HCT116 (cell line): Measurements from ENCODE around the gene SLC25A21. TPM values are rescaled to one million over a fixed set of nuclear protein-coding genes. Genes with fewer than 3 reads are reported as not detected.

Experiments
- ATAC-seq: fragments of 200-7000 bp; cut with Tn5 transposase; 2 replicates; pipeline ENCODE4 v1.9.1; 2020; ENCODE audit warnings: mild to moderate bottlenecking, moderate library complexity
- BruUV-seq: library from RNA; stranded (reverse); fragments of 400-500 nt; replicated peaks from 2 replicates; lab custom pipeline; 2021; lab: Mats Ljungman, UMichigan
- CTCF ChIA-PET: fragments of 300-600 bp; sonication (Branson Sonifier 250); formaldehyde crosslinking; loops from one replicate; lab custom pipeline; 2021; ENCODE audit warnings: antibody characterized with exemption; lab: Charles Lee
- POLR2A ChIA-PET: fragments of 300-600, 350-600 bp; sonication (Branson Sonifier 250); formaldehyde crosslinking; loops from one replicate; lab custom pipeline; 2021; ENCODE audit warnings: antibody characterized with exemption; lab: Charles Lee
- RAD21 ChIA-PET, 2 experiments: fragments of 300-600 bp; sonication (Branson Sonifier 250); formaldehyde crosslinking; loops; one replicate each; lab custom pipeline; 2023; ENCODE audit warnings: low total read pairs in 2 of 2; ENCODE audit not compliant: uncharacterized antibody in 2 of 2, unreplicated experiment in 2 of 2, low non-redundant PET in 1 of 2; lab: Charles Lee
- DNase-seq: peaks from one replicate; pipeline ENCODE4 v3.0.0-alpha.2; 2010; ENCODE audit warnings: low read depth, low spot score
- H2AFZ ChIP-seq: fragments of 200-600 bp; shearing (Covaris generic), sonication (generic); 2 replicates; pipeline ENCODE4 v1.6.1; 2017; ENCODE audit warnings: low read depth, mixed run types, mixed read lengths, antibody characterized with exemption, low read length; ENCODE audit not compliant: poor library complexity, severe bottlenecking
- H3K27ac ChIP-seq: 2 replicates; pipeline ENCODE4 v1.5.1; 2012; ENCODE audit warnings: low read depth, low read length
- H3K27me3 ChIP-seq: fragments of 200-600 bp; sonication (generic); 2 replicates; pipeline ENCODE4 v1.6.1; 2016; ENCODE audit warnings: mixed run types, low read length, mixed read lengths; ENCODE audit not compliant: insufficient read depth
- H3K36me3 ChIP-seq, 2 experiments: fragments of 200-500 bp in 1 of 2; fragments of 200-600 bp in 1 of 2; sonication (Bioruptor generic) in 1 of 2; sonication (generic) in 1 of 2; 2 replicates each; pipeline versions ENCODE4 v1.5.1 to v1.6.1; 2014 to 2016; ENCODE audit warnings: low read length in 2 of 2, inconsistent platforms in 1 of 2, mixed read lengths in 1 of 2, mixed run types in 1 of 2; ENCODE audit not compliant: insufficient read depth in 2 of 2, control insufficient read depth in 1 of 2
- H3K4me1 ChIP-seq, 2 experiments: fragments of 200-600 bp in 1 of 2; sonication (generic) in 1 of 2; 2 replicates each; pipeline versions ENCODE4 v1.5.1 to v1.6.1; 2012 to 2017; ENCODE audit warnings: low read length in 2 of 2, inconsistent platforms in 1 of 2, mild to moderate bottlenecking in 1 of 2, mixed read lengths in 1 of 2, mixed run types in 1 of 2, moderate library complexity in 1 of 2; ENCODE audit not compliant: insufficient read depth in 2 of 2, control insufficient read depth in 1 of 2
- H3K4me2 ChIP-seq: fragments of 200-600 bp; sonication (generic); 2 replicates; pipeline ENCODE4 v1.6.1; 2017; ENCODE audit warnings: mixed run types, low read length, mixed read lengths
- H3K4me3 ChIP-seq, 2 experiments: fragments of 200-600 bp in 1 of 2; sonication (generic) in 1 of 2; replicated peaks in 1 of 2; 2 replicates each; pipeline ENCODE4 v1.5.1; 2011 to 2016; ENCODE audit warnings: low read length in 2 of 2, control low read depth in 1 of 2, low read depth in 1 of 2, mild to moderate bottlenecking in 1 of 2, mixed read lengths in 1 of 2, mixed run types in 1 of 2
- H3K79me2 ChIP-seq: fragments of 200-600 bp; sonication (generic); 2 replicates; pipeline ENCODE4 v1.6.1; 2017; ENCODE audit warnings: mild to moderate bottlenecking, mixed run types, low read length, moderate library complexity, mixed read lengths; ENCODE audit not compliant: insufficient read depth
- H3K9ac ChIP-seq: fragments of 200-600 bp; sonication (generic); 2 replicates; pipeline ENCODE4 v1.6.1; 2016; ENCODE audit warnings: low read length, mixed read lengths
- H3K9me2 ChIP-seq: fragments of 200-600 bp; sonication (generic), shearing (Covaris generic); 2 replicates; pipeline ENCODE4 v1.6.1; 2017; ENCODE audit warnings: mixed run types, mild to moderate bottlenecking, moderate library complexity; ENCODE audit not compliant: insufficient read depth
- H3K9me3 ChIP-seq, 2 experiments: fragments of 200-500 bp in 1 of 2; fragments of 200-600 bp in 1 of 2; sonication (Bioruptor generic) in 1 of 2; sonication (generic) in 1 of 2; 2 replicates each; pipeline ENCODE4 v1.6.1; 2014 to 2017; ENCODE audit warnings: low read length in 2 of 2, mixed read lengths in 2 of 2, inconsistent platforms in 1 of 2, low read depth in 1 of 2, mild to moderate bottlenecking in 1 of 2, mixed run types in 1 of 2, moderate library complexity in 1 of 2; ENCODE audit not compliant: control insufficient read depth in 1 of 2, insufficient read depth in 1 of 2
- H4K20me1 ChIP-seq: fragments of 200-600 bp; sonication (generic), shearing (Covaris generic); 2 replicates; pipeline ENCODE4 v1.6.1; 2017; ENCODE audit warnings: mixed run types, mild to moderate bottlenecking, moderate library complexity; ENCODE audit not compliant: insufficient read depth
- CEBPB ChIP-seq: IDR thresholded peaks from 2 replicates; pipeline ENCODE4 v1.6.1; 2012; ENCODE audit warnings: low read depth
- EGR1 ChIP-seq: IDR thresholded peaks from 2 replicates; pipeline ENCODE4 v1.6.1; 2012; ENCODE audit warnings: low read depth
- ELF1 ChIP-seq: IDR thresholded peaks from 2 replicates; pipeline ENCODE4 v1.6.1; 2012; ENCODE audit warnings: low read depth, borderline replicate concordance
- FOSL1 ChIP-seq: IDR thresholded peaks from 2 replicates; pipeline ENCODE4 v1.6.1; 2012; ENCODE audit warnings: low read depth
- JUND ChIP-seq: IDR thresholded peaks from 2 replicates; pipeline ENCODE4 v1.6.1; 2012
- RAD21 ChIP-seq: IDR thresholded peaks from 2 replicates; pipeline ENCODE4 v1.6.1; 2012; ENCODE audit warnings: low read depth, mild to moderate bottlenecking
- SP1 ChIP-seq: IDR thresholded peaks from 2 replicates; pipeline ENCODE4 v1.6.1; 2012; ENCODE audit warnings: low read depth
- YY1 ChIP-seq: IDR thresholded peaks from 2 replicates; pipeline ENCODE4 v1.6.1; 2011; ENCODE audit warnings: low read length, low read depth, moderate library complexity, mild to moderate bottlenecking; ENCODE audit not compliant: insufficient replicate concordance; ENCODE audit errors: extremely low read depth
- ZFX ChIP-seq: fragments of 450-650 bp; IDR thresholded peaks from 2 replicates; pipeline ENCODE4 v1.6.1; 2017
- ZNF274 ChIP-seq: fragments of 200-500 bp; sonication (Bioruptor generic); IDR thresholded peaks from 2 replicates; pipeline ENCODE4 v1.6.1; 2014; ENCODE audit warnings: mild to moderate bottlenecking, low read depth, low read length, inconsistent platforms
- intact Hi-C: fragments of 100-400 bp; cut with micrococcal nuclease; formaldehyde crosslinking; loops from 2 replicates; pipeline ENCODE4 v1.10.0; 2022
- total RNA-seq: library from RNA; stranded (reverse); gene quantifications from one replicate; pipeline ENCODE4 v1.2.1, GENCODE V29; 2021; ENCODE audit not compliant: unreplicated experiment

The SLC25A21 gene
- total RNA-seq, 1 experiment from 2014 or later = 3.5 TPM

GRCh38 chr14:36674659-36675058 is 497.7 kb downstream of the SLC25A21 start (continued):
- TF ChIP-seq ZFX (no peak), ZNF274 (no peak), FOSL1 (no peak), CEBPB (no peak)
- TF ChIP-seq, all 23 proteins: peak for 0

DNA sequence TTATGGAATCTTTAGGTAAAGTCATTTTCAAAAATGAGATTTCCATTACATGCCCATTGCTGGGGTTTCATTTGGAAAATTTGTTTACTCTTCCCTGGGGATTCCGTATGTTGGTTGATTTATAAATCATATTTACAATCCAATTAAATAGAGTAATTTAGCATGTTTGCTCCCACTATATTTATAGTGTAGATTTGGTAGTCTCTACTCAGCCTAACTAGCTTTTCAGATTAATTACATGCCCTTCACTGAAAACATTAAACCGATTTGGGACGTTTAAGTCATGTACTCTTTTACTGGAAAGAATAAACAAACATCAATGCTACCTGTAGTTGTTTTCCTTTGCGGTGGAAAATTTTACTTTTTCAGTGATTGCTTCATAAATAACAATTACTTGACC is 500.3 kb downstream of the SLC25A21 start:
- Histone ChIP-seq H3K4me1 (no peaks in the 10 kb centered on the region), H2AFZ (no peak overlapping the region), H3K4me2 (no peak overlapping the region), H3K9ac (no peak overlapping the region), H3K79me2 (no peaks in the 10 kb centered on the region), H3K4me3 (no peak overlapping the region), H3K27me3 (no peaks in the 10 kb centered on the region), H3K9me3 (no peaks in the 10 kb centered on the region), H3K27ac (no peak overlapping the region), H4K20me1 (no peaks in the 10 kb centered on the region), H3K36me3 (peaks cover 0 to 2% of the 10 kb centered on the region in 2 experiments; a peak in 1 of 4 replicates), H3K9me2 (no peaks in the 10 kb centered on the region)
- ATAC-seq (no peak), DNase-seq (no peak)
- intact Hi-C loops = no loop called here
- ChIA-PET POLR2A (no interaction called here), CTCF (no interaction called here), RAD21 (no interaction called here)
- TF ChIP-seq FOSL1 (no peak), SP1 (no peak), EGR1 (no peak)
- BruUV-seq = no TSS peak

DNA sequence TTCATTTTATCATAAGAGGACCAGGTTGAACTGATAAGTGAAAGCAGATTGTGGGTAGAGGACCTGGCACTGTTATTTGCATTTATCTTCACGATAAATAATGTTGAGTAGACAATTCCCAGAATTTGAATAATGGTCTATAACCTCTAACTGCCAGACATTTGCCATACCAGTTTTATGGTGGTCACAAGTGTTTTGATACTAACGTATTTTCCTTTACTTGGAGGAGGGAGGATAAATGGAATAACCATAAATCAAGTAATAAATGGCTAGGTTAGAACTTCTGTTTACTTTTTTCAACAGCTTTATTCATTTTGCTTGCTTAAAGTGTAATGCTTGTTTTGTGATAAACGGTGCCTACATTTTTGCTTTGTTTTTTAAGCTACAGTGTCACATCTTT is 501.3 kb downstream of the SLC25A21 start:
- ATAC-seq = no peak
- POLR2A ChIA-PET = no interaction called here

More for the DNA sequence above, 501.3 kb downstream of the SLC25A21 start:
- DNase-seq = no peak
- H4K20me1 ChIP-seq = no peaks in the 10 kb centered on the region
- no peaks in the 10 kb centered on the region for H3K9me3 ChIP-seq
- RAD21 ChIA-PET = no interaction called here
- peaks cover 0 to 2% of the 10 kb centered on the region in 2 experiments; a peak in 1 of 4 replicates for H3K36me3 ChIP-seq
- no peak overlapping the region for H3K4me2 ChIP-seq
- no peak overlapping the region for H3K27ac ChIP-seq
- no peak overlapping the region for H3K9ac ChIP-seq
- no peaks in the 10 kb centered on the region for H3K9me2 ChIP-seq
- BruUV-seq = no TSS peak
- no peaks in the 10 kb centered on the region for H3K79me2 ChIP-seq
- CTCF ChIA-PET = no interaction called here
- TF ChIP-seq YY1 (no peak), RAD21 (no peak), ELF1 (no peak), JUND (no peak)
- no peak overlapping the region for H2AFZ ChIP-seq
- H3K4me3 ChIP-seq = no peak overlapping the region
- intact Hi-C loops = no loop called here
- H3K4me1 ChIP-seq = no peaks in the 10 kb centered on the region
- H3K27me3 ChIP-seq = no peaks in the 10 kb centered on the region
